ENCODE results near the gene MTMR4. TPM values are rescaled to one million over a fixed set of nuclear protein-coding genes. Genes with fewer than 3 reads are reported as not detected.

MTMR4 gene
- total and polyA plus RNA-seq, 2 experiments from 2014 or later: 11.1 to 42.2 TPM

GRCh38 chr17:58521680-58522079 lies 7.2 kb upstream of the MTMR4 start:
- H3K27ac Mint-ChIP-seq: no peak overlapping the region
- H3F3A ChIP-seq (replicated peaks; ENCODE audit: low read depth): peaks cover 7% of the 10 kb centered on the region; the same call in 1 of the 2 replicates
- H3K4me1 Mint-ChIP-seq: peaks cover 25% of the 10 kb centered on the region
- H2AFZ ChIP-seq: no peak overlapping the region
- TF ChIP-seq ZNF462 (CRISPR knock-in tag; IDR thresholded peaks at IDR 0.05): no peak
- no peak for TF ChIP-seq REST (IDR thresholded peaks at IDR 0.05; ENCODE audit: unreplicated experiment)
- no peak for TF ChIP-seq POLR2AphosphoS5 (IDR thresholded peaks at IDR 0.05; ENCODE audit: low read depth)
- TF ChIP-seq ZNF331 (CRISPR knock-in tag; IDR thresholded peaks at IDR 0.05; ENCODE audit: low read depth): no peak
- TF ChIP-seq CREB1 (CRISPR knock-in tag; IDR thresholded peaks at IDR 0.05; ENCODE audit: low read depth): no peak
- TF ChIP-seq EZH2 (IDR thresholded peaks at IDR 0.05; ENCODE audit: low read depth, unreplicated experiment): no peak
- TF ChIP-seq STAT1 (IDR thresholded peaks at IDR 0.05; ENCODE audit: unreplicated experiment): no peak
- TF ChIP-seq EZH2phosphoT487 (IDR thresholded peaks at IDR 0.05; ENCODE audit: unreplicated experiment): no peak
- TF ChIP-seq NANOG (IDR thresholded peaks at IDR 0.05; ENCODE audit: borderline replicate concordance): no peak
- TF ChIP-seq JUNB (IDR thresholded peaks at IDR 0.05; ENCODE audit: unreplicated experiment): no peak
- TF ChIP-seq CTCF (conservative IDR thresholded peaks at IDR 0.05; ENCODE audit: low read depth in 2 of 2): no peak
- TF ChIP-seq ETS1 (IDR thresholded peaks at IDR 0.05): no peak
- no peak for TF ChIP-seq ZNF114 (CRISPR knock-in tag; IDR thresholded peaks at IDR 0.05)
- 0 out of 2 replicates have a peak, but pooled peaks cover 4% of the 10 kb centered on the region for H3K9me2 ChIP-seq (ENCODE audit: insufficient read depth)
- DNase-seq (ENCODE audit: low spot score) (no peak), ATAC-seq (no peak)
- H3K4me1 ChIP-seq (ENCODE audit: insufficient read depth): peaks cover 9% of the 10 kb centered on the region
- peaks cover 16% of the 10 kb centered on the region for H3K27me3 Mint-ChIP-seq (ENCODE audit: insufficient read depth, low read depth, poor library complexity)
- H3K36me3 ChIP-seq (ENCODE audit: insufficient read depth): no peaks in the 10 kb centered on the region
- H3K36me3 Mint-ChIP-seq (ENCODE audit: low read depth): no peaks in the 10 kb centered on the region; the same call in 2 of the 3 replicates
- H3K4me3 ChIP-seq: no peak overlapping the region
- no peaks in the 10 kb centered on the region for H3K9me3 Mint-ChIP-seq
- H3K79me2 ChIP-seq (replicated peaks; ENCODE audit: insufficient read depth): 0 out of 2 replicates have a peak, but pooled peaks cover 5% of the 10 kb centered on the region
- no peak overlapping the region for H3K4me3 Mint-ChIP-seq
- no peak overlapping the region for H3K4me2 ChIP-seq
- H3K27ac ChIP-seq (ENCODE audit: low read depth): no peak overlapping the region
- no peaks in the 10 kb centered on the region for H4K20me1 ChIP-seq (replicated peaks; ENCODE audit: insufficient read depth)
- H3K27me3 ChIP-seq (ENCODE audit: insufficient read depth): no peaks in the 10 kb centered on the region

Data from GM23338 (cell line).